ENCODE data around the gene TGFBR3L. TPM values are rescaled to one million over a fixed set of nuclear protein-coding genes. Genes with fewer than 3 reads are reported as not detected.
A peak's percentile ranks its signal among the peaks of the same experiment; 100 is the strongest.

Gene TGFBR3L
- total and polyA plus RNA-seq, 2 of the 4 experiments (the other 2 are of a cell fraction), result 0.94 TPM; not detected in 1

- TF ChIP-seq RCOR1 (IDR thresholded peaks at IDR 0.05; ENCODE audit: insufficient replicate concordance, low read length), result no peak
- TF ChIP-seq POLR2A (IDR thresholded peaks at IDR 0.05; ENCODE audit: low read depth, low read length), result no peak
- TF ChIP-seq MAFK (IDR thresholded peaks at IDR 0.05; ENCODE audit: low read depth, low read length), result no peak
- no peak for TF ChIP-seq NFE2L2 (IDR thresholded peaks at IDR 0.05; ENCODE audit: low read depth, low read length)
Observed at GRCh38 chr19:7885818-7886217, 28.8 kb upstream of the TGFBR3L start (continued).

- Histone ChIP-seq H3K18ac (ENCODE audit: low read depth, low read length) (no peak overlapping the region), H3K56ac (ENCODE audit: extremely low read depth, insufficient read depth, low read length) (no peak overlapping the region), H4K8ac (ENCODE audit: low read depth in 2 of 2, low read length in 2 of 2) (peak overlapping the region; percentile 71 to 81; a peak in 1 of 4 replicates), H4K5ac (ENCODE audit: low read depth, low read length) (no peak overlapping the region), H3K23ac (ENCODE audit: low read depth, low read length) (no peak overlapping the region), H3K4me2 (ENCODE audit: low read depth, low read length) (no peak overlapping the region), H3K4ac (ENCODE audit: low read depth, low read length) (no peak overlapping the region), H2BK20ac (ENCODE audit: low read depth, low read length) (no peak overlapping the region), H2BK5ac (ENCODE audit: low read depth, low read length, poor library complexity, severe bottlenecking) (no peak overlapping the region), H4K20me1 (ENCODE audit: insufficient read depth, low read length) (no peaks in the 10 kb centered on the region), H2AK5ac (ENCODE audit: low read depth, low read length) (no peak overlapping the region), H3K4me3 (ENCODE audit: insufficient read depth, low read depth, low read length) (peak overlapping the region; percentile 79; the same call in 1 of the 2 replicates), H3K9me1 (ENCODE audit: insufficient read depth, low read length) (0 out of 2 replicates have a peak, but pooled peaks cover 2% of the 10 kb centered on the region), H3K9ac (ENCODE audit: low read depth, low read length) (no peak overlapping the region), H3K27me3 (ENCODE audit: control insufficient read depth, insufficient read depth, low read length) (no peaks in the 10 kb centered on the region), H2AFZ (replicated peaks; ENCODE audit: low read length, poor library complexity) (peak overlapping the region; percentile 91), H3K27ac (ENCODE audit: insufficient read depth, low read length) (no peak overlapping the region), H3K9me3 (ENCODE audit: control insufficient read depth, insufficient read depth, low read length) (no peaks in the 10 kb centered on the region), H3K14ac (replicated peaks; ENCODE audit: low read depth, low read length) (no peak overlapping the region), H3K4me1 (ENCODE audit: control insufficient read depth, insufficient read depth, low read length) (peaks cover 3% of the 10 kb centered on the region; the same call in 1 of the 2 replicates), H3K79me1 (ENCODE audit: low read depth in 1 of 2, low read length in 2 of 2) (peaks cover 6 to 23% of the 10 kb centered on the region in 2 experiments), H2BK15ac (ENCODE audit: low read depth, low read length) (no peak overlapping the region), H4K91ac (ENCODE audit: insufficient read depth, low read depth, low read length) (no peak overlapping the region), H2BK120ac (ENCODE audit: low read depth, low read length) (no peak overlapping the region), H3K36me3 (ENCODE audit: control insufficient read depth, insufficient read depth, low read length) (no peaks in the 10 kb centered on the region), H2AK9ac (replicated peaks; ENCODE audit: low read depth, low read length, poor library complexity) (no peak overlapping the region)
- DNase-seq, result no peak
- no peak for TF ChIP-seq RAD21 (IDR thresholded peaks at IDR 0.05; ENCODE audit: low read length)
- TF ChIP-seq CTCF (conservative IDR thresholded peaks at IDR 0.05; ENCODE audit: low read depth, low read length), result no peak
- 76% methylated on average over 6 of the region's 16 CpGs; no CpG with 5 or more reads in 1 of the 2 experiments for WGBS, 2 experiments (ENCODE audit: extremely low coverage in 2 of 2, insufficient read length in 1 of 2)
- no TSS peak for BruUV-seq (replicated peaks)
- in situ Hi-C loops (cut with MboI; ENCODE audit: low sequenced_read_pairs), result no loop called here
- intact Hi-C loops (cut with micrococcal nuclease), result no loop called here
- ChIA-PET CTCF (interaction anchor here (0.6 to 0.9 kb wide), 2 partner anchors 16 to 112 kb away, joined by 3 read pairs; partner anchors contain the start of gene MAP2K7), POLR2A (ENCODE audit: unreplicated experiment) (no interaction called here)
- no peak for ATAC-seq (ENCODE audit: low read depth)
- dilution Hi-C loops (cut with HindIII; ENCODE audit: low sequenced_read_pairs, unreplicated experiment), result no loop called here
Observed at GRCh38 chr19:7887408-7888144, 27.1 kb upstream of the TGFBR3L start.

Data from IMR-90 (cell line).